ENCODE results near the gene ANKRD6. TPM values are rescaled to one million over a fixed set of nuclear protein-coding genes. Genes with fewer than 3 reads are reported as not detected.
A peak's percentile ranks its signal among the peaks of the same experiment; 100 is the strongest.

ANKRD6 gene
- total RNA-seq, 1 experiment from 2014 or later: 20.5 TPM

GRCh38 chr6:89482126-89482525, 49.2 kb downstream of the ANKRD6 start:
- Histone ChIP-seq H3K4me3 (ENCODE audit: low read depth, low read length) (no peak overlapping the region), H3K27me3 (replicated peaks; ENCODE audit: control insufficient read depth, insufficient read depth, low read length) (no peaks in the 10 kb centered on the region), H3K9me3 (no peaks in the 10 kb centered on the region), H3K4me1 (peaks cover 12% of the 10 kb centered on the region), H3K36me3 (ENCODE audit: control insufficient read depth, insufficient read depth, low read length) (no peaks in the 10 kb centered on the region)
- peaks cover 16% of the 10 kb centered on the region for H3K4me1 Mint-ChIP-seq (ENCODE audit: low read depth, unreplicated experiment)
- intact Hi-C loops (cut with micrococcal nuclease; ENCODE audit: unreplicated experiment): loop anchor here (2.0 kb wide), 1 partner anchor 19 kb away; no protein-coding TSS in a partner anchor
- H3K4me3 Mint-ChIP-seq (ENCODE audit: unreplicated experiment): no peak overlapping the region
- no peak overlapping the region for H3K27ac Mint-ChIP-seq (ENCODE audit: unreplicated experiment)
- no peaks in the 10 kb centered on the region for H3K36me3 Mint-ChIP-seq (ENCODE audit: insufficient read depth, unreplicated experiment)
- POLR2A ChIA-PET: no interaction called here
- DNase-seq: no peak
- no peaks in the 10 kb centered on the region for H3K9me3 Mint-ChIP-seq (ENCODE audit: unreplicated experiment)
- no peaks in the 10 kb centered on the region for H3K27me3 Mint-ChIP-seq (ENCODE audit: insufficient read depth, unreplicated experiment)
- no TSS peak for BruUV-seq (replicated peaks)
- CTCF ChIA-PET: interaction anchor here (0.6 kb wide), 1 partner anchor 19 kb away, joined by 3 read pairs; no protein-coding TSS in a partner anchor
- no peak for TF ChIP-seq CTCF (IDR thresholded peaks at IDR 0.05; ENCODE audit: insufficient read depth in 1 of 2, low read depth in 1 of 2, low read length in 1 of 2, severe bottlenecking in 1 of 2, unreplicated experiment in 1 of 2)

- POLR2A ChIA-PET: no interaction called here
- no peaks in the 10 kb centered on the region for H3K9me3 Mint-ChIP-seq (ENCODE audit: unreplicated experiment)
- CTCF ChIA-PET: no interaction called here
- no peaks in the 10 kb centered on the region for H3K27me3 Mint-ChIP-seq (ENCODE audit: insufficient read depth, unreplicated experiment)
- H3K4me1 Mint-ChIP-seq (ENCODE audit: low read depth, unreplicated experiment): peaks cover 16% of the 10 kb centered on the region
- H3K36me3 Mint-ChIP-seq (ENCODE audit: insufficient read depth, unreplicated experiment): no peaks in the 10 kb centered on the region
- peak overlapping the region; percentile 75 for H3K27ac Mint-ChIP-seq (ENCODE audit: unreplicated experiment)
- Histone ChIP-seq H3K36me3 (ENCODE audit: control insufficient read depth, insufficient read depth, low read length) (no peaks in the 10 kb centered on the region), H3K27me3 (replicated peaks; ENCODE audit: control insufficient read depth, insufficient read depth, low read length) (no peaks in the 10 kb centered on the region), H3K9me3 (no peaks in the 10 kb centered on the region), H3K4me3 (ENCODE audit: low read depth, low read length) (no peak overlapping the region), H3K4me1 (peaks cover 12% of the 10 kb centered on the region)
- H3K4me3 Mint-ChIP-seq (ENCODE audit: unreplicated experiment): peak overlapping the region; percentile 23
- BruUV-seq (replicated peaks): TSS peak; percentile 71
- peak; percentile 43 to 60 for DNase-seq
- no peak for TF ChIP-seq CTCF (IDR thresholded peaks at IDR 0.05; ENCODE audit: insufficient read depth in 1 of 2, low read depth in 1 of 2, low read length in 1 of 2, severe bottlenecking in 1 of 2, unreplicated experiment in 1 of 2)
- intact Hi-C loops (cut with micrococcal nuclease; ENCODE audit: unreplicated experiment): loop anchor here (2.0 kb wide), 1 partner anchor 18 kb away; no protein-coding TSS in a partner anchor
Measured at GRCh38 chr6:89483111-89483720, 50.3 kb downstream of the ANKRD6 start.

GRCh38 chr6:89485320-89485719, 52.4 kb downstream of the ANKRD6 start:
- Mint-ChIP-seq H3K4me1 (ENCODE audit: low read depth, unreplicated experiment) (peaks cover 16% of the 10 kb centered on the region), H3K9me3 (ENCODE audit: unreplicated experiment) (no peaks in the 10 kb centered on the region), H3K27ac (ENCODE audit: unreplicated experiment) (no peak overlapping the region), H3K4me3 (ENCODE audit: unreplicated experiment) (no peak overlapping the region), H3K27me3 (ENCODE audit: insufficient read depth, unreplicated experiment) (no peaks in the 10 kb centered on the region), H3K36me3 (ENCODE audit: insufficient read depth, unreplicated experiment) (no peaks in the 10 kb centered on the region)
- no peaks in the 10 kb centered on the region for H3K9me3 ChIP-seq
- CTCF ChIA-PET: no interaction called here
- TF ChIP-seq CTCF (IDR thresholded peaks at IDR 0.05; ENCODE audit: insufficient read depth in 1 of 2, low read depth in 1 of 2, low read length in 1 of 2, severe bottlenecking in 1 of 2, unreplicated experiment in 1 of 2): no peak
- BruUV-seq (replicated peaks): no TSS peak
- H3K27me3 ChIP-seq (replicated peaks; ENCODE audit: control insufficient read depth, insufficient read depth, low read length): no peaks in the 10 kb centered on the region
- no peak overlapping the region for H3K4me3 ChIP-seq (ENCODE audit: low read depth, low read length)
- intact Hi-C loops (cut with micrococcal nuclease; ENCODE audit: unreplicated experiment): no loop called here
- no peak for DNase-seq
- H3K36me3 ChIP-seq (ENCODE audit: control insufficient read depth, insufficient read depth, low read length): no peaks in the 10 kb centered on the region
- POLR2A ChIA-PET: no interaction called here
- H3K4me1 ChIP-seq: peaks cover 12% of the 10 kb centered on the region

All from Caco-2 (cell line).